Gastrocnemius medialis (tissue), 4 donors: ENCODE data around the gene ALDH4A1.

Experiments used
- CTCF ChIP-seq, 5 experiments: fragments of 450-650 bp in 3 of 5; fragments of 200-600 bp in 2 of 5; sonication (generic) in 2 of 5; IDR thresholded peaks in 4 of 5; conservative IDR thresholded peaks in 1 of 5; 1 replicate in 4 of 5; 2 replicates in 1 of 5; pipeline ENCODE4 v1.5.1; 2016 to 2019; ENCODE audit warnings: antibody characterized with exemption in 5 of 5, mild to moderate bottlenecking in 3 of 5, moderate library complexity in 3 of 5
- POLR2A ChIP-seq, 2 donors: fragments of 450-650 bp; IDR thresholded peaks; one replicate each; pipeline ENCODE4 v1.6.1; 2017; ENCODE audit warnings: antibody characterized with exemption in 2 of 2, mild to moderate bottlenecking in 2 of 2, moderate library complexity in 2 of 2

GRCh38 chr1:18928406-18928805 is 26.1 kb upstream of the ALDH4A1 start:
- no peak for TF ChIP-seq POLR2A (IDR thresholded peaks at IDR 0.05)
- TF ChIP-seq CTCF (IDR thresholded peaks at IDR 0.05 in 4 of 5, conservative IDR thresholded peaks at IDR 0.05 in 1 of 5), result no peak
